Measurements from ENCODE around the gene LRP6.
"Not testable (repeated sequence)": the region's sequence is repeated elsewhere in the genome, so short reads cannot be mapped to it uniquely, and the experiment has no call there.

LRP6 gene

GRCh38 chr12:12110923-12111555 lies 155.8 kb downstream of the LRP6 start:
- not testable (repeated sequence) for DNase-seq

GRCh38 chr12:12108441-12109058 lies 158.3 kb downstream of the LRP6 start:
- no peak for DNase-seq

- DNase-seq: no peak
Measured at GRCh38 chr12:12107678-12108077, 159.2 kb downstream of the LRP6 start.

GRCh38 chr12:12099102-12099501 lies 167.7 kb downstream of the LRP6 start:
- no peak for DNase-seq

GRCh38 chr12:12098691-12099015 lies 168.2 kb downstream of the LRP6 start:
- no peak for DNase-seq

GRCh38 chr12:12097891-12098690 lies 168.8 kb downstream of the LRP6 start:
- no peak for DNase-seq

GRCh38 chr12:12095021-12095420 lies 171.8 kb downstream of the LRP6 start:
- no peak for DNase-seq

- no peak for DNase-seq
Measured at GRCh38 chr12:12094481-12094880, 172.4 kb downstream of the LRP6 start.

- peak; percentile 65 for DNase-seq
Measured at GRCh38 chr12:12091977-12092663, 174.7 kb downstream of the LRP6 start.

- DNase-seq: no peak
Measured at GRCh38 chr12:12091071-12091470, 175.8 kb downstream of the LRP6 start.

GRCh38 chr12:12088761-12089160 lies 178.1 kb downstream of the LRP6 start:
- no peak for DNase-seq

- DNase-seq: no peak
Measured at GRCh38 chr12:12088147-12088546, 178.7 kb downstream of the LRP6 start.

GRCh38 chr12:12087693-12088034 lies 179.2 kb downstream of the LRP6 start:
- DNase-seq: no peak

GRCh38 chr12:12086973-12087692 lies 179.7 kb downstream of the LRP6 start:
- no peak for DNase-seq

GRCh38 chr12:12086362-12086761 lies 180.5 kb downstream of the LRP6 start:
- DNase-seq: no peak

- DNase-seq: no peak
Measured at GRCh38 chr12:12083688-12084087, 183.2 kb downstream of the LRP6 start.

- DNase-seq: peak; percentile 3
Measured at GRCh38 chr12:12081836-12082497, 184.9 kb downstream of the LRP6 start.

GRCh38 chr12:12079291-12079690 lies 187.6 kb downstream of the LRP6 start:
- no peak for DNase-seq

GRCh38 chr12:12072064-12072760 lies 194.6 kb downstream of the LRP6 start:
- DNase-seq: no peak

GRCh38 chr12:12070674-12071656 lies 195.9 kb downstream of the LRP6 start, which contains the start of gene BCL2L14:
TSS of gene BCL2L14 (plus strand) at chr12:12070939. CDS start at chr12:12079306, 8,367 bp downstream.
- DNase-seq: no peak
